Liver (tissue), 9 donors: ENCODE results near the gene ENTPD6. TPM values are rescaled to one million over a fixed set of nuclear protein-coding genes. Genes with fewer than 3 reads are reported as not detected.

Experiments used
- DNase-seq: peaks from one replicate; pipeline ENCODE4 v3.0.0-alpha.2; 2017; ENCODE audit warnings: low spot score
- H3K27ac ChIP-seq, 2 donors: one replicate each; pipeline ENCODE4 v1.7.0; 2013; ENCODE audit warnings: inconsistent platforms in 2 of 2, low read length in 2 of 2, control low read depth in 1 of 2, low read depth in 1 of 2, mild to moderate bottlenecking in 1 of 2
- H3K27me3 ChIP-seq, 4 donors: one replicate each; pipeline versions ENCODE4 v1.6.1 to v1.7.0; 2013; ENCODE audit warnings: low read length in 3 of 4, inconsistent platforms in 1 of 4, mild to moderate bottlenecking in 1 of 4, moderate library complexity in 1 of 4; ENCODE audit not compliant: control insufficient read depth in 4 of 4, insufficient read depth in 4 of 4
- H3K36me3 ChIP-seq, 4 donors: one replicate each; pipeline versions ENCODE4 v1.6.1 to v1.7.0; 2013; ENCODE audit warnings: low read length in 3 of 4, mild to moderate bottlenecking in 3 of 4, low read depth in 1 of 4, moderate library complexity in 1 of 4; ENCODE audit not compliant: control insufficient read depth in 4 of 4, insufficient read depth in 3 of 4
- H3K4me1 ChIP-seq, 4 donors: one replicate each; pipeline versions ENCODE4 v1.6.1 to v1.7.0; 2013; ENCODE audit warnings: low read length in 3 of 4, mild to moderate bottlenecking in 3 of 4, moderate library complexity in 1 of 4; ENCODE audit not compliant: control insufficient read depth in 4 of 4, insufficient read depth in 4 of 4
- H3K4me3 ChIP-seq, 3 donors: one replicate each; pipeline versions ENCODE4 v1.6.1 to v1.7.0; 2013; ENCODE audit warnings: low read length in 3 of 3, control low read depth in 1 of 3, low read depth in 1 of 3, mild to moderate bottlenecking in 1 of 3
- H3K9ac ChIP-seq, 2 donors: one replicate each; pipeline ENCODE4 v1.7.0; 2013; ENCODE audit warnings: low read length in 2 of 2, mild to moderate bottlenecking in 2 of 2, moderate library complexity in 2 of 2, control low read depth in 1 of 2, low read depth in 1 of 2
- H3K9me3 ChIP-seq, 4 donors: one replicate each; pipeline versions ENCODE4 v1.6.1 to v1.7.0; 2013; ENCODE audit warnings: low read length in 3 of 4; ENCODE audit not compliant: control insufficient read depth in 4 of 4
- ATF3 ChIP-seq: IDR thresholded peaks from 2 replicates; pipeline ENCODE4 v1.6.1; 2016; ENCODE audit warnings: antibody characterized with exemption
- EGR1 ChIP-seq, 2 donors: IDR thresholded peaks; 2 replicates each; pipeline ENCODE4 v1.6.1; 2016 to 2018; ENCODE audit warnings: antibody characterized with exemption in 2 of 2, low read depth in 2 of 2
- FOXA1 ChIP-seq: IDR thresholded peaks from 2 replicates; pipeline ENCODE4 v1.6.1; 2016; ENCODE audit warnings: antibody characterized with exemption
- FOXA2 ChIP-seq: IDR thresholded peaks from 2 replicates; pipeline ENCODE4 v1.6.1; 2016; ENCODE audit warnings: antibody characterized with exemption
- GABPA ChIP-seq, 2 donors: IDR thresholded peaks in 1 of 2; conservative IDR thresholded peaks in 1 of 2; 2 replicates each; pipeline ENCODE4 v1.6.1; 2016; ENCODE audit warnings: antibody characterized with exemption in 2 of 2, mild to moderate bottlenecking in 1 of 2, moderate library complexity in 1 of 2
- HNF4A ChIP-seq, 2 donors: conservative IDR thresholded peaks; 2 replicates each; pipeline ENCODE4 v1.6.1; 2016; ENCODE audit warnings: antibody characterized with exemption in 2 of 2, mild to moderate bottlenecking in 2 of 2
- HNF4G ChIP-seq: IDR thresholded peaks from 2 replicates; pipeline ENCODE4 v1.6.1; 2016; ENCODE audit warnings: antibody characterized with exemption
- JUND ChIP-seq, 2 donors: IDR thresholded peaks; 2 replicates each; pipeline ENCODE4 v1.6.1; 2016; ENCODE audit warnings: antibody characterized with exemption in 2 of 2
- NR2F2 ChIP-seq: IDR thresholded peaks from 2 replicates; pipeline ENCODE4 v1.6.1; 2016; ENCODE audit warnings: antibody characterized with exemption
- RAD21 ChIP-seq, 2 donors: IDR thresholded peaks; 2 replicates each; pipeline ENCODE4 v1.6.1; 2016; ENCODE audit warnings: antibody characterized with exemption in 2 of 2, mild to moderate bottlenecking in 2 of 2
- REST ChIP-seq: IDR thresholded peaks from 2 replicates; pipeline ENCODE4 v1.6.1; 2016; ENCODE audit warnings: antibody characterized with exemption, mild to moderate bottlenecking
- RXRA ChIP-seq, 2 donors: IDR thresholded peaks; 2 replicates each; pipeline ENCODE4 v1.6.1; 2017 to 2018; ENCODE audit warnings: antibody characterized with exemption in 2 of 2, mild to moderate bottlenecking in 1 of 2
- SP1 ChIP-seq: IDR thresholded peaks from 2 replicates; pipeline ENCODE4 v1.6.1; 2018; ENCODE audit warnings: antibody characterized with exemption, mild to moderate bottlenecking
- TAF1 ChIP-seq: conservative IDR thresholded peaks from 2 replicates; pipeline ENCODE4 v1.6.1; 2016; ENCODE audit warnings: antibody characterized with exemption, mild to moderate bottlenecking
- YY1 ChIP-seq: IDR thresholded peaks from 2 replicates; pipeline ENCODE4 v1.6.1; 2016; ENCODE audit warnings: antibody characterized with exemption, mild to moderate bottlenecking
- ZBTB33 ChIP-seq: IDR thresholded peaks from 2 replicates; pipeline ENCODE4 v1.6.1; 2016; ENCODE audit warnings: antibody characterized with exemption
- WGBS: extraction: QIAGEN DNeasy Blood & Tissue Kit; methylation state at CpG from one replicate; pipeline ENCODE4 v1.1.7; 2013; 5-methylcytosine and 5-hydroxymethylcytosine counted together
- polyA plus RNA-seq, 2 donors: library from polyadenylated mRNA; stranded (reverse) in 1 of 2; unstranded in 1 of 2; fragments of 200-250 nt in 1 of 2; fragments of >200 nt in 1 of 2; fragmentation: Nextera tagmentation in 1 of 2; extraction: Ambion mirVana in 1 of 2; gene quantifications; one replicate each; pipeline versions ENCODE4 v1.2.1 to v1.2.3, GENCODE V29; 2013 to 2015
- total RNA-seq, 2 donors: library from RNA; depleted of rRNA; stranded (reverse); fragments of >200 nt; gene quantifications; one replicate each; pipeline ENCODE4 v1.2.3, GENCODE V29; 2014
- TF ChIP-seq, protein P1 (sequence below): fragments of 150-350 bp; IDR thresholded peaks from 2 replicates; pipeline ENCODE4 v1.5.1; 2017; ENCODE audit warnings: improper control_type of control experiment, low read depth, low read length; ENCODE audit not compliant: missing input control
- TF ChIP-seq, protein P2 (sequence below): IDR thresholded peaks from 2 replicates; pipeline ENCODE4 v1.6.1; 2016; ENCODE audit warnings: antibody characterized with exemption
- donor health status: healthy.
- donor health status: healthy.
- donor health status: healthy.
- donor health status: healthy.
- donor health status: healthy.

Gene ENTPD6
- total and polyA plus RNA-seq, 4 donors, result 14.9 to 29.9 (median 24.4) TPM

DNA sequence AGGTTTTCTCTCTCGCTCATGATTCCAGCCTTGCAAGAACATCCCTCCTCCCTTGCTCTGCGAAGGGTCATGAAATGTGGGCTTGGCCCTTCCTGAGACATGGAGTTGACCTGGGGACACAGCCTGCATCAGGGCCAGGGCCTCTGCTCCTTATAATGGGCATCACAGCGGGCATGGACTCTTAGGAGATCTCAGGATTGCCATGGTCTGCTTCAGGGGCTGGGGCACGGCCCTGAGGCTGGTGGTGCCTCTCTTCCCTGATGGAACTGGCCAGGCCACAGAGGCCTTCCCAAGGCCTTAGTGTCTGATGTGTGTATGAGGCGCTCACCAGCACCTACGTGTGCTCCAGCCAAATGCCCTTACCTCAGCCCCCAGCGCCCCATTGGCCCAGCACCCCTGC is 23.9 kb downstream of the ENTPD6 start:
- H3K27me3 ChIP-seq, result no peaks in the 10 kb centered on the region
- no peak overlapping the region for H3K4me3 ChIP-seq
- no peak overlapping the region for H3K27ac ChIP-seq
- no peak for DNase-seq
- peaks cover 2 to 47% (median 8%) of the 10 kb centered on the region in 4 donors for H3K36me3 ChIP-seq
- TF ChIP-seq GABPA (IDR thresholded peaks at IDR 0.05 in 1 of 2, conservative IDR thresholded peaks at IDR 0.05 in 1 of 2) (no peak), EGR1 (IDR thresholded peaks at IDR 0.05; ENCODE audit: low read depth in 2 of 2) (no peak), YY1 (no peak), NR2F2 (no peak), JUND (IDR thresholded peaks at IDR 0.05) (no peak), SP1 (no peak), HNF4A (conservative IDR thresholded peaks at IDR 0.05) (no peak), HNF4G (no peak), ZBTB33 (no peak), TAF1 (no peak), RXRA (IDR thresholded peaks at IDR 0.05) (no peak), FOXA2 (no peak), FOXA1 (no peak), ATF3 (no peak)
- TF ChIP-seq, protein P1, sequence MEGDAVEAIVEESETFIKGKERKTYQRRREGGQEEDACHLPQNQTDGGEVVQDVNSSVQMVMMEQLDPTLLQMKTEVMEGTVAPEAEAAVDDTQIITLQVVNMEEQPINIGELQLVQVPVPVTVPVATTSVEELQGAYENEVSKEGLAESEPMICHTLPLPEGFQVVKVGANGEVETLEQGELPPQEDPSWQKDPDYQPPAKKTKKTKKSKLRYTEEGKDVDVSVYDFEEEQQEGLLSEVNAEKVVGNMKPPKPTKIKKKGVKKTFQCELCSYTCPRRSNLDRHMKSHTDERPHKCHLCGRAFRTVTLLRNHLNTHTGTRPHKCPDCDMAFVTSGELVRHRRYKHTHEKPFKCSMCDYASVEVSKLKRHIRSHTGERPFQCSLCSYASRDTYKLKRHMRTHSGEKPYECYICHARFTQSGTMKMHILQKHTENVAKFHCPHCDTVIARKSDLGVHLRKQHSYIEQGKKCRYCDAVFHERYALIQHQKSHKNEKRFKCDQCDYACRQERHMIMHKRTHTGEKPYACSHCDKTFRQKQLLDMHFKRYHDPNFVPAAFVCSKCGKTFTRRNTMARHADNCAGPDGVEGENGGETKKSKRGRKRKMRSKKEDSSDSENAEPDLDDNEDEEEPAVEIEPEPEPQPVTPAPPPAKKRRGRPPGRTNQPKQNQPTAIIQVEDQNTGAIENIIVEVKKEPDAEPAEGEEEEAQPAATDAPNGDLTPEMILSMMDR, result no peak
- TF ChIP-seq, protein P2, sequence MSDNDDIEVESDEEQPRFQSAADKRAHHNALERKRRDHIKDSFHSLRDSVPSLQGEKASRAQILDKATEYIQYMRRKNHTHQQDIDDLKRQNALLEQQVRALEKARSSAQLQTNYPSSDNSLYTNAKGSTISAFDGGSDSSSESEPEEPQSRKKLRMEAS, result no peak
- 98% methylated on average over 7 of the region's 7 CpGs for WGBS
- no peaks in the 10 kb centered on the region for H3K9me3 ChIP-seq
- H3K4me1 ChIP-seq, result peaks cover 0 to 3% (median 0%) of the 10 kb centered on the region in 4 donors
- H3K9ac ChIP-seq, result no peak overlapping the region

GRCh38 chr20:25220021-25220730 is 24.7 kb downstream of the ENTPD6 start:
- WGBS, result 93% methylated on average over 16 of the region's 16 CpGs

More at GRCh38 chr20:25220021-25220730, 24.7 kb downstream of the ENTPD6 start:
- Histone ChIP-seq H3K4me1 (peaks cover 0 to 3% (median 0%) of the 10 kb centered on the region in 4 donors), H3K9me3 (no peaks in the 10 kb centered on the region), H3K27me3 (no peaks in the 10 kb centered on the region), H3K27ac (no peak overlapping the region), H3K36me3 (peaks cover 2 to 39% (median 7%) of the 10 kb centered on the region in 4 donors), H3K4me3 (no peak overlapping the region), H3K9ac (no peak overlapping the region)
- TF ChIP-seq HNF4A (conservative IDR thresholded peaks at IDR 0.05), result no peak
- no peak for TF ChIP-seq ATF3
- TF ChIP-seq REST, result no peak
- no peak for TF ChIP-seq SP1
- TF ChIP-seq FOXA1, result no peak
- TF ChIP-seq, protein P1, result no peak
- no peak for TF ChIP-seq GABPA (IDR thresholded peaks at IDR 0.05 in 1 of 2, conservative IDR thresholded peaks at IDR 0.05 in 1 of 2)
- TF ChIP-seq FOXA2, result no peak
- no peak for TF ChIP-seq EGR1 (IDR thresholded peaks at IDR 0.05; ENCODE audit: low read depth in 2 of 2)
- no peak for TF ChIP-seq HNF4G
- TF ChIP-seq RAD21 (IDR thresholded peaks at IDR 0.05), result no peak
- TF ChIP-seq, protein P2, result no peak
- no peak for TF ChIP-seq YY1
- TF ChIP-seq RXRA (IDR thresholded peaks at IDR 0.05), result no peak
- no peak for DNase-seq
